Measurements from ENCODE around the gene KCNE3.

GRCh38 chr11:74425100-74425499 lies 42.2 kb downstream of the KCNE3 start:
- TF ChIP-seq CTCF (IDR thresholded peaks at IDR 0.05; ENCODE audit: insufficient read depth, low read depth, low read length) (no peak), EZH2 (IDR thresholded peaks at IDR 0.05; ENCODE audit: insufficient read depth, low read length) (no peak)

Data from astrocyte (in vitro differentiated cells and primary cell).